ENCODE measurements around the gene KCNJ12.

KCNJ12 gene

GRCh38 chr17:21368545-21369246, 7.5 kb upstream of the KCNJ12 start:
- no peak for DNase-seq

GRCh38 chr17:21369395-21369794, 6.8 kb upstream of the KCNJ12 start:
- no peak for DNase-seq

- DNase-seq = no peak
These were observed 5.7 kb upstream of the KCNJ12 start for GRCh38 chr17:21370430-21370829.

- no peak for DNase-seq
These were observed 4.6 kb upstream of the KCNJ12 start for GRCh38 chr17:21371511-21372081.

- no peak for DNase-seq
These were observed 3.8 kb upstream of the KCNJ12 start for GRCh38 chr17:21372256-21372954.

- no peak for DNase-seq
These were observed 3.1 kb upstream of the KCNJ12 start for GRCh38 chr17:21373036-21373435.

GRCh38 chr17:21373696-21374440, 2.3 kb upstream of the KCNJ12 start:
- DNase-seq = no peak

GRCh38 chr17:21374441-21375161, 1.6 kb upstream of the KCNJ12 start:
- no peak for DNase-seq

- no peak for DNase-seq
These were observed 996 bp upstream of the KCNJ12 start for GRCh38 chr17:21375162-21375560.

- DNase-seq = no peak
These were observed 438 bp upstream of the KCNJ12 start for GRCh38 chr17:21375757-21376080.

GRCh38 chr17:21376759-21377690, 868 bp downstream of the KCNJ12 start:
- no peak for DNase-seq

- no peak for DNase-seq
These were observed 1.7 kb downstream of the KCNJ12 start for GRCh38 chr17:21377705-21378396.

GRCh38 chr17:21378553-21378952, 2.4 kb downstream of the KCNJ12 start:
- no peak for DNase-seq

- DNase-seq = no peak
These were observed 3.0 kb downstream of the KCNJ12 start for GRCh38 chr17:21379080-21379711.

GRCh38 chr17:21380659-21381058, 4.5 kb downstream of the KCNJ12 start:
- no peak for DNase-seq

GRCh38 chr17:21381076-21381706, 5.0 kb downstream of the KCNJ12 start:
- DNase-seq = no peak

- no peak for DNase-seq
These were observed 6.7 kb downstream of the KCNJ12 start for GRCh38 chr17:21382560-21383495.

GRCh38 chr17:21385281-21385845, 9.2 kb downstream of the KCNJ12 start:
- DNase-seq = no peak

GRCh38 chr17:21387616-21388015, 11.5 kb downstream of the KCNJ12 start:
- DNase-seq = no peak

Data from NCI-H2171 (cell line).